ENCODE measurements around the gene GRIP2.
A peak's percentile ranks its signal among the peaks of the same experiment; 100 is the strongest.

GRIP2 gene

GRCh38 chr3:14581334-14582044 is 41.3 kb upstream of the GRIP2 start:
- no peak for DNase-seq (ENCODE audit: low read depth)
- no peak for TF ChIP-seq CTCF (IDR thresholded peaks at IDR 0.05; ENCODE audit: control insufficient read depth, insufficient read depth, low read depth, low read length, missing control alignments)
- no peak overlapping the region for H3K4me3 ChIP-seq (ENCODE audit: control insufficient read depth, low read depth, low read length)

- no peak overlapping the region for H3K4me3 ChIP-seq (ENCODE audit: control insufficient read depth, low read depth, low read length)
- DNase-seq (ENCODE audit: low read depth) = no peak
- TF ChIP-seq CTCF (IDR thresholded peaks at IDR 0.05; ENCODE audit: control insufficient read depth, insufficient read depth, low read depth, low read length, missing control alignments) = peak; percentile 9
These were observed 37.8 kb upstream of the GRIP2 start for GRCh38 chr3:14577897-14578296.

- TF ChIP-seq CTCF (IDR thresholded peaks at IDR 0.05; ENCODE audit: control insufficient read depth, insufficient read depth, low read depth, low read length, missing control alignments) = no peak
- no peak for DNase-seq (ENCODE audit: low read depth)
- no peak overlapping the region for H3K4me3 ChIP-seq (ENCODE audit: control insufficient read depth, low read depth, low read length)
These were observed 36.0 kb upstream of the GRIP2 start for GRCh38 chr3:14576163-14576562.

GRCh38 chr3:14574183-14574582 is 34.0 kb upstream of the GRIP2 start:
- H3K4me3 ChIP-seq (ENCODE audit: control insufficient read depth, low read depth, low read length) = no peak overlapping the region
- TF ChIP-seq CTCF (IDR thresholded peaks at IDR 0.05; ENCODE audit: control insufficient read depth, insufficient read depth, low read depth, low read length, missing control alignments) = no peak

GRCh38 chr3:14573706-14574105 is 33.6 kb upstream of the GRIP2 start:
- no peak for TF ChIP-seq CTCF (IDR thresholded peaks at IDR 0.05; ENCODE audit: control insufficient read depth, insufficient read depth, low read depth, low read length, missing control alignments)
- H3K4me3 ChIP-seq (ENCODE audit: control insufficient read depth, low read depth, low read length) = no peak overlapping the region
- DNase-seq (ENCODE audit: low read depth) = no peak

More at GRCh38 chr3:14574183-14574582, 34.0 kb upstream of the GRIP2 start:
- DNase-seq (ENCODE audit: low read depth) = no peak

- no peak overlapping the region for H3K4me3 ChIP-seq (ENCODE audit: control insufficient read depth, low read depth, low read length)
- TF ChIP-seq CTCF (IDR thresholded peaks at IDR 0.05; ENCODE audit: control insufficient read depth, insufficient read depth, low read depth, low read length, missing control alignments) = no peak
- no peak for DNase-seq (ENCODE audit: low read depth)
These were observed 30.7 kb upstream of the GRIP2 start for GRCh38 chr3:14570864-14571263.

All from AG09309 (cell line).